Erythroblast (primary cell): ENCODE measurements around the gene CRYBA2.

Experiments
- GATA1 ChIP-seq: IDR thresholded peaks from 2 replicates; pipeline ENCODE4 v1.6.1; 2011; ENCODE audit warnings: low read depth, mild to moderate bottlenecking, control low read depth, low read length, moderate library complexity
- POLR2A ChIP-seq: IDR thresholded peaks from 2 replicates; pipeline ENCODE4 v1.6.1; 2011; ENCODE audit warnings: mild to moderate bottlenecking, low read length

DNA sequence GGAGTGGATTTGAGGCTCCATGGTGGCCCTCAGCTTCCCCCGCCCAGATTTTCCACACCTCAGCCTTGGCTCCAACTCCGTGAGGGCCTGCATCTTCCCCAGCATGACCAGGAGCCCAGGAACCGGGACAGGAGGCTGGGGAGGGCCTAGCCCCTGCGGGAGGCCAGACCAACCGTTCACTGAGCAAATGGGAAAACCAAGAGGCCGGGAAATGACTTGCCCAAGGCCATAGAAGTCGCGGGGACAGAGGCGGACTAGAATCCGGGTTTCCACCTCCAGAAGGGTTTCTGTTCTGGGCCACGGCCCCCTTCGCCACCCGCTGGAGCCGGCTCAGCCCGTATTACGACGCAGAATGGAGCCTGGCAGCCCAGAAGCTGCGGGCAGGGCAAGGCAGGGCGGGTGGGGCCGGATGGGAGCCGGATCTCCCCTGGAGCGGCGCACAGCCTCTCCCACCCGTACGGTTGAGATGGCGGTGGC, 7.9 kb upstream of the CRYBA2 start:
- no peak for TF ChIP-seq POLR2A
- no peak for TF ChIP-seq GATA1
